GM19467 (cell line): ENCODE data around the gene C11orf16.
"Not testable (repeated sequence)": the region's sequence is repeated elsewhere in the genome, so short reads cannot be mapped to it uniquely, and the experiment has no call there.

Source experiments
- ATAC-seq: cut with Tn5 transposase; IDR thresholded peaks from one replicate; pipeline ENCODE4 v1.9.1; 2021; ENCODE audit warnings: mild to moderate bottlenecking, moderate library complexity; ENCODE audit not compliant: unreplicated experiment

C11orf16 gene, protein sequence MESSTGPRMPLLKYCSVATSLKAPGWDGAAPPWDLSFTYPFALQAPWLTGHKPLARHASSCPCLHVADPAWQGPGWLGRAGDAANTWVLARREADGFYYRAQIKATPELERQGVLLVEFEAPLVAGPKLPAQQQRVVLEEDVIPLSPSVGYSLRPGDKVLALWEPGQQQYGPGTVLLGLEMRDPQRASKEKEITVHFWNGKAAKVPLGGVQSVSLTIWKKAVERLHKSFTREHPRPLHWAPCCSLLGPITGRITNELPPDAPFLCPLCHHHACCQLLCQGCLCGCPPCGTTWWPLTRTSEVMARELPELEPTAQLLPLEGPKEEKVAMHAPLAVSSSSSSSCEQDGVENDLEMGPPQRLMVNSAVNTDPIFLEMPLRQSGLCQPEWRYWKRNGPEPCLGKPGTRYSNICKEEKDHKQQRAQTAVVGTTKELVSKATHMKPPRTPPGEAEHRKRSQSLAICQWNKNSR

GRCh38 chr11:8932564-8933180 lies at the start of gene C11orf16:
Gene C11orf16 (minus strand): TSS chr11:8932947. CDS start chr11:8932308, 639 bp downstream.
- no peak for ATAC-seq

- no peak for ATAC-seq
These were observed 47.7 kb upstream of the C11orf16 start for GRCh38 chr11:8980485-8980884.

DNA sequence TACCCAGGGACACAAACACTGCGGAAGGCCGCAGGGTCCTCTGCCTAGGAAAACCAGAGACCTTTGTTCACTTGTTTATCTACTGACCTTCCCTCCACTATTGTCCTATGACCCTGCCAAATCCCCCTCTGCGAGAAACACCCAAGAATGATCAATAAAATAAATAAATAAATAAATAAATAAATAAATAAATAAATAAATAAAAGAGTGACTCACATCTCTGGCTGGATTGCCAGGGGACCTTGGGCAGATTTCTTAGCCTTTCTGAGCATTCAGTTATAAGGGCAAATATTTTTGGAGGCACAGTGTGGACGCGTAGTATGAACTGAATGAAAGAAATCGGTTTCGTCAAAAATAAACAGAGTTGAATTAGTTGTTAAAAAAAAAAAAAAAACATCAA lies 46.6 kb upstream of the C11orf16 start:
- not testable (repeated sequence) for ATAC-seq

GRCh38 chr11:8973121-8973520 lies 40.4 kb upstream of the C11orf16 start:
- ATAC-seq: no peak

GRCh38 chr11:8971924-8972316 lies 39.2 kb upstream of the C11orf16 start:
- no peak for ATAC-seq

GRCh38 chr11:8971196-8971923 lies 38.6 kb upstream of the C11orf16 start:
- ATAC-seq: no peak

- ATAC-seq: no peak
These were observed 34.4 kb upstream of the C11orf16 start for GRCh38 chr11:8967184-8967583.

DNA sequence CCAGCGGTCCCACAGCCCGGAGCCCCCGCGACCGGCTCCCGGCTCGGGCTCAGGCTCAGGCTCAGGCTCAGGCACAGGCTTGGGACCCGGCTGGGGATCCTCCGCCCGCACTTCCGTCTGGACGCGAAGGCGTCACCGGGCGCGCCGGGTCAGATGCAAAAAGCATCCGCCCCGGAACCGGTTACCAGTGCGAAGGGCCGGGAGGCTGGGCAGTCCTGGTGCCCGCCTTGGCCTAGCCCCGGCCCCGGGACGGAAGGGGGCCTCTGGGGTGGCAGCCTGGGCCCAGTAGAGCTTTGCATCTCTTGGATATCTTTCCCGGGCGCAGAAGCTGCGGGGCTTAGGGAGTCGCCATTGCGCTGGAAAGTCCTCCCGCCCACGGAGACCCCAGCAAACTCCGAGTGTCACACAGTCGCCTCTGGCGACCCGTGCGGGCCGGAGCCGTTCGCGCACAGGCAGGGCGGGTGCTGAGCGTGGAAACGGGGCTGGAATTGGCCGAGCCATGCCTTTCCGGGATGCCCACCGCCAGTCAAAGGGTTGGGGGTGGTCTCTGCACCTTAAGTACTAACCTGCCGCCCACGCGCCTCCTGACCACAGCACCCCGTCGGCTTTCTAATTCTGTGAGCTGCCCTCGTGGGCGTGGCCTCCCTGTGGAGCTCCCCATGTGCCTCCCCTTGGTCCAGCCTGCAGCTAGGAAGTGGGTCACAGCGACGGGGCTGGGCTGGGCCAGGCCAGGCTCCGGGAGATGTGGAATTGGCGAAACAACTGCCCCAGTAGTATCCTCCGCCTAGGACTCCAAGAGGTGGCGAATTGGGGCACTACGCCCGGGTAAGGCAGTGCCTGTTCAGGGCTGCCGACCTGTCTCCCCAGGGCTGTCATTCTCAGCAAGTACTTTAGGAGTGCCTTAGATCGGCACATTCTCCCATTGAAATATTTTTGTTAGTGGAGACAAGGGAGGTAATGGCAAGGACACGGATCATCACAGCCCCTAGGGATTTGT lies 31.9 kb upstream of the C11orf16 start, which contains the start of gene TMEM9B:
TSS of gene TMEM9B (minus strand) at position 119 of the 997 bp plus-strand sequence. CDS start 129 bp downstream, outside the sequence.
- peak; percentile 87 for ATAC-seq

- ATAC-seq: peak; percentile 51
These were observed 31.0 kb upstream of the C11orf16 start for GRCh38 chr11:8963569-8964323.

DNA sequence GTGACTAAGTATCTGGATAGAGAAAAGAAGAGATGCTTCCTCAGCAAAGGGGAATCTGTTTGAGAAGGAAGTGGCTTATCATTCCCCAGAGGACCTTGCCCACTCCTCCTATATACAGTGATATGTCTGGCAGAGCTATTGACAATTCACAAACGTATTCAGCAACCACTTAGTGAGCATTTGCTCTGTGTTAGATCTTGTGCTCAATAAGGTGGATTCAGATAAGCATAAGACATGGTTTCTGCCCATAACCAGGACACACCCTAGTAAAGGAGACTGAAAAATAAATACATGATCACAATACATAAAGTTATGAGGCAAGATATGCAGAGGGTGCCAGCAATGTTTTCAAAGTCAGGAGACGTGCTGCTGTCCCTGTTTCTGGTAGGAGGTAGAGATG lies 30.1 kb upstream of the C11orf16 start:
- no peak for ATAC-seq

DNA sequence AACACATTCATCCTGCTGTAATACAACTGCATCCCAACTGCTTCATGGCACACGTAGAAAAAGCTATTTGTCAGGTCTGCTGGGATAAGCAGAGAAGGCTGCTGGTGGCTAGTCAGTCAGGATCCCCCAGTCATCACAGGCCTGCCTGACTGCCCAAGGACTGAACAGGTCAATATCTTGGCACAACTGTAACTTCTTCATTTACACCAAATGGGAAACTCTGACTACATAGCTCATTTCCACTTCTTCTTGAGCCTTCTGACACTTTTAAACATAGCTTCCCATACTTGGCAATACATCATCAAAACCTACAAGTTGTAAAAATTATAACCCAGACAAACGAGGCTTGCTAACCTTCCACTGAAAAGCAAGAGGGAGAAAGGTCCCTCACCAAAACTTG lies 28.7 kb upstream of the C11orf16 start:
- ATAC-seq: no peak

- ATAC-seq: no peak
These were observed 26.9 kb upstream of the C11orf16 start for GRCh38 chr11:8959546-8960166.

- no peak for ATAC-seq
These were observed 24.1 kb upstream of the C11orf16 start for GRCh38 chr11:8956860-8957259.

GRCh38 chr11:8948886-8949285 lies 16.1 kb upstream of the C11orf16 start:
- ATAC-seq: no peak

- no peak for ATAC-seq
These were observed 14.6 kb upstream of the C11orf16 start for GRCh38 chr11:8947230-8947943.

DNA sequence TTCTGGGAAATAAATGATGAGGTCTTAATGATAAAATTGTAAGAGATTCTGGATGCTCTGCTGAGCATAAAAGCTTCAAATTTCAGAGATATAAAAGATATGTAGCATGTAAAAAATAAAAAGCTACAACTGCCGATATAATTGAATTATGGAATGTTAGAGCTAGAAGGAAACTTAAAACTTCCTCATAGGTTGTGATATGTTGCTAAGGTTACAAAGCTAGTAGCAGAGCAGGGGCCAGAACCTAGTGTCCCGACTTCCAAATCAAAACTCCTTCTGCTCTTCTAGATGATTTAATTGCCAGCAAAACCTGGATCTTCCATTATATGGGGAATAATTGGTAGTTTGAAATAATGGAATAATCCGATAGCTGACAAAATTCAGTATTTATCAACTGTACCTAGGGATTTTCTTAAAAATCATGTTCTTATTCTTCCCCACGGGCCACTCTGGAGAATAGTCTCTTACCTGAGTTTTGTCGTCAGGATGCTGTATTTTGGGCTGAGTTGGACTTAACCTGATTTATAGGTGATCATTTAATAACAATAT lies 9.8 kb upstream of the C11orf16 start, which contains the start of gene ASCL3:
TSS of gene ASCL3 (minus strand) at position 499 of the 549 bp plus-strand sequence. CDS start 4,855 bp downstream, outside the sequence.
- no peak for ATAC-seq

GRCh38 chr11:8941341-8942103 lies 8.8 kb upstream of the C11orf16 start:
- ATAC-seq: no peak
